Suprapubic skin (tissue), 4 donors: Measurements from ENCODE around the gene RAB3A. TPM values are rescaled to one million over a fixed set of nuclear protein-coding genes. Genes with fewer than 3 reads are reported as not detected.

ENCODE experiments used
- DNase-seq, 2 donors: peaks; one replicate each; pipeline ENCODE4 v3.0.0-alpha.2; 2019; ENCODE audit warnings: low spot score in 2 of 2
- H3K27ac ChIP-seq: fragments of 200-600 bp; sonication (generic); one replicate; pipeline ENCODE4 v1.5.1; 2019
- H3K27me3 ChIP-seq: fragments of 200-600 bp; sonication (generic); one replicate; pipeline ENCODE4 v1.5.1; 2019
- H3K36me3 ChIP-seq: fragments of 200-600 bp; sonication (generic); one replicate; pipeline ENCODE4 v1.5.1; 2019
- H3K4me1 ChIP-seq: fragments of 200-600 bp; sonication (generic); one replicate; pipeline ENCODE4 v1.5.1; 2019
- H3K4me3 ChIP-seq: fragments of 200-600 bp; sonication (generic); one replicate; pipeline ENCODE4 v1.5.1; 2019; ENCODE audit warnings: mild to moderate bottlenecking
- H3K9me3 ChIP-seq: fragments of 200-600 bp; sonication (generic); one replicate; pipeline ENCODE4 v1.5.1; 2019
- EP300 ChIP-seq: sonication (generic); formaldehyde crosslinking; IDR thresholded peaks from one replicate; pipeline ENCODE4 v1.6.1; 2017; ENCODE audit warnings: antibody characterized with exemption
- POLR2A ChIP-seq, 2 donors: fragments of 450-650 bp; IDR thresholded peaks; one replicate each; pipeline ENCODE4 v1.6.1; 2017; ENCODE audit warnings: antibody characterized with exemption in 2 of 2, mild to moderate bottlenecking in 2 of 2, moderate library complexity in 2 of 2
- POLR2AphosphoS5 ChIP-seq, 3 donors: sonication (generic); formaldehyde crosslinking; IDR thresholded peaks; one replicate each; pipeline ENCODE4 v1.6.1; 2017; ENCODE audit warnings: antibody characterized with exemption in 3 of 3
- WGBS: methylation state at CpG from one replicate; pipeline ENCODE4 v1.1.5; 2018; 5-methylcytosine and 5-hydroxymethylcytosine counted together
- total RNA-seq, 4 donors: library from RNA; depleted of rRNA; stranded (reverse); fragments of >200 nt; gene quantifications; one replicate each; pipeline ENCODE4 v1.1.0, GENCODE V29; 2016
- TF ChIP-seq, protein P1 (sequence below), 2 donors: fragments of 200-600 bp in 1 of 2; fragments of 450-650 bp in 1 of 2; sonication (generic) in 1 of 2; IDR thresholded peaks; one replicate each; pipeline ENCODE4 v1.5.1; 2016 to 2019; ENCODE audit warnings: antibody characterized with exemption in 2 of 2, mild to moderate bottlenecking in 1 of 2, moderate library complexity in 1 of 2

Gene RAB3A
- total RNA-seq, 4 donors from 2014 or later: 1.9 to 5.3 (median 1.9) TPM

- DNase-seq: no peak
- 77% methylated on average over 15 of the region's 18 CpGs for WGBS
- no peak overlapping the region for H3K4me3 ChIP-seq
- H3K27ac ChIP-seq: no peak overlapping the region
- H3K36me3 ChIP-seq: no peaks in the 10 kb centered on the region
- peaks cover 32% of the 10 kb centered on the region for H3K4me1 ChIP-seq
- H3K27me3 ChIP-seq: peaks cover 62% of the 10 kb centered on the region
- H3K9me3 ChIP-seq: no peaks in the 10 kb centered on the region
- no peak for TF ChIP-seq POLR2AphosphoS5 (IDR thresholded peaks at IDR 0.05)
These were observed 23.3 kb upstream of the RAB3A start for GRCh38 chr19:18226956-18227780.

DNA sequence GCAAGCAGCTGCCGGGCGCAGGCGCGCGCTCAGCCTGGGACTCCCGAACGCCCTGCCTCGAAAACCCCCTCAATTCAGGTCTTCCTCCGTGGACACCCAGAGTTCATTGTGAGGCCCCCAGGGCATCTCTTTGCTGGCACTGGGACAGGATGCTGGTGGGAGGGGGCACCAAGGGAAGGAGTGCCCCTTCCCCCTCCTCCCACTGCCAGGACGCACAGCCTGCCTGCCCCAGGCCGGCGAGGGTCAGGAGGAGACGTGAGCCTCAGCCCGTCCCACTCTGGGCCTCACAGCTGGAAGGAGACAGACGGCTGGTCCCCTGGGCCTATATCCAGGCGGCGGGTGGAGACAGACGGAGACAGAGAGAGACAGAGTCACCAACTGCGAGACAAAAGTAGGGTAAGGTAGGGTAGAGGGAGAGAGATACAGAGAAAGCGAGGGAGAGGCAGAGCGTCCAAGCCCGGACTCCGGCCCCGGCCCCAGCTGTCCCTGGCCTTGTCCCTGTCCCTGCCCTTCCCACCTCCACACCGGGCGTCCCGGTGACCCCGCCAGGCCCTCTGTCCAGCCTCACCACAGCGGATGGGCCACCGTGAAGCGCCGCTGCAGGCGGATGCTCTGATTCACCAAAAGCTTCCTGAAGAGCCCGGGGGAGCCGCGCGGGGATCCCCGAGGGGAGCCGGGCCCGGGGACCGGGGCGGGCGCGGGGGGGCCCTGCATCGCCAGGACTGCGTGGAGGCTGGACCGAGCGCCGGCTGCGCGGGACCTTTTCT lies 22.0 kb upstream of the RAB3A start, which contains the start of gene PDE4C:
PDE4C (minus strand) TSS at position 737 of the 767 bp plus-strand sequence; CDS start at position 714, 23 bp downstream.
- Histone ChIP-seq H3K9me3 (no peaks in the 10 kb centered on the region), H3K4me1 (peaks cover 27% of the 10 kb centered on the region), H3K4me3 (no peak within 1 kb of the TSS), H3K27me3 (peaks cover 57% of the 10 kb centered on the region), H3K36me3 (no peaks in the 10 kb centered on the region), H3K27ac (no peak within 1 kb of the TSS)
- 2% methylated on average over 24 of the region's 51 CpGs for WGBS
- TF ChIP-seq EP300 (no peak), POLR2AphosphoS5 (IDR thresholded peaks at IDR 0.05) (no peak), POLR2A (IDR thresholded peaks at IDR 0.05) (no peak)
- TF ChIP-seq, protein P1, sequence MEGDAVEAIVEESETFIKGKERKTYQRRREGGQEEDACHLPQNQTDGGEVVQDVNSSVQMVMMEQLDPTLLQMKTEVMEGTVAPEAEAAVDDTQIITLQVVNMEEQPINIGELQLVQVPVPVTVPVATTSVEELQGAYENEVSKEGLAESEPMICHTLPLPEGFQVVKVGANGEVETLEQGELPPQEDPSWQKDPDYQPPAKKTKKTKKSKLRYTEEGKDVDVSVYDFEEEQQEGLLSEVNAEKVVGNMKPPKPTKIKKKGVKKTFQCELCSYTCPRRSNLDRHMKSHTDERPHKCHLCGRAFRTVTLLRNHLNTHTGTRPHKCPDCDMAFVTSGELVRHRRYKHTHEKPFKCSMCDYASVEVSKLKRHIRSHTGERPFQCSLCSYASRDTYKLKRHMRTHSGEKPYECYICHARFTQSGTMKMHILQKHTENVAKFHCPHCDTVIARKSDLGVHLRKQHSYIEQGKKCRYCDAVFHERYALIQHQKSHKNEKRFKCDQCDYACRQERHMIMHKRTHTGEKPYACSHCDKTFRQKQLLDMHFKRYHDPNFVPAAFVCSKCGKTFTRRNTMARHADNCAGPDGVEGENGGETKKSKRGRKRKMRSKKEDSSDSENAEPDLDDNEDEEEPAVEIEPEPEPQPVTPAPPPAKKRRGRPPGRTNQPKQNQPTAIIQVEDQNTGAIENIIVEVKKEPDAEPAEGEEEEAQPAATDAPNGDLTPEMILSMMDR (IDR thresholded peaks at IDR 0.05): no peak
- DNase-seq: no peak

DNA sequence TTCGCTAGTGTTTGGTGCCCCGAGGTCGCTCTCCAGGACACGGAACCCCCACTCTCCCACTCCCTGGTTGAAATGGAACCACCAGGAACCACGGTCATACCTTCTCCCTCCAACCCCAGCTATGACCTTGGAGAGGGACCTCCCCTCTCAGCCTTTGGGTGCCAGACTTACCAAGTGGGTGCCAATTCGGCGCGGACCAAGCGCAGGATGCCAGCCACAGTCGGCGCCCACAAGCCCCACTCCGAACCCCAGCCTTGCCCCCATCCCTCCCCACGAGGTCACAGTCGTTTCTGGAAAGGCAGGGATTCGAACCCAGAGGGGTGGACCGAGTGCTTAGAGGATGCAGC lies 21.5 kb upstream of the RAB3A start:
- no peaks in the 10 kb centered on the region for H3K9me3 ChIP-seq
- 13% methylated on average over 12 of the region's 16 CpGs for WGBS
- no peak for DNase-seq
- no peaks in the 10 kb centered on the region for H3K36me3 ChIP-seq
- no peak for TF ChIP-seq POLR2A (IDR thresholded peaks at IDR 0.05)
- no peak for TF ChIP-seq POLR2AphosphoS5 (IDR thresholded peaks at IDR 0.05)
- no peak for TF ChIP-seq EP300
- TF ChIP-seq, protein P1 (IDR thresholded peaks at IDR 0.05): no peak
- H3K27ac ChIP-seq: no peak overlapping the region
- H3K27me3 ChIP-seq: peaks cover 58% of the 10 kb centered on the region
- H3K4me1 ChIP-seq: peaks cover 29% of the 10 kb centered on the region
- no peak overlapping the region for H3K4me3 ChIP-seq

GRCh38 chr19:18224525-18225354 lies 20.9 kb upstream of the RAB3A start:
- Histone ChIP-seq H3K4me1 (peaks cover 29% of the 10 kb centered on the region), H3K27me3 (peaks cover 60% of the 10 kb centered on the region), H3K4me3 (peak overlapping the region; percentile 42), H3K36me3 (no peaks in the 10 kb centered on the region), H3K9me3 (no peaks in the 10 kb centered on the region), H3K27ac (no peak overlapping the region)
- no peak for TF ChIP-seq POLR2AphosphoS5 (IDR thresholded peaks at IDR 0.05)
- no peak for TF ChIP-seq EP300
- TF ChIP-seq, protein P1 (IDR thresholded peaks at IDR 0.05): no peak
- no peak for TF ChIP-seq POLR2A (IDR thresholded peaks at IDR 0.05)
- WGBS: 3% methylated on average over 36 of the region's 81 CpGs
- peak; percentile 99 for DNase-seq

- H3K27ac ChIP-seq: no peak overlapping the region
- H3K36me3 ChIP-seq: no peaks in the 10 kb centered on the region
- no peaks in the 10 kb centered on the region for H3K9me3 ChIP-seq
- peak overlapping the region; percentile 42 for H3K4me3 ChIP-seq
- WGBS: 9% methylated on average over 33 of the region's 39 CpGs
- DNase-seq: peak in 1 of 2 donors; percentile 78
- peaks cover 56% of the 10 kb centered on the region for H3K27me3 ChIP-seq
- TF ChIP-seq, protein P1 (IDR thresholded peaks at IDR 0.05): no peak
- TF ChIP-seq POLR2AphosphoS5 (IDR thresholded peaks at IDR 0.05): no peak
- no peak for TF ChIP-seq EP300
- no peak for TF ChIP-seq POLR2A (IDR thresholded peaks at IDR 0.05)
- peaks cover 29% of the 10 kb centered on the region for H3K4me1 ChIP-seq
These were observed 20.1 kb upstream of the RAB3A start for GRCh38 chr19:18223860-18224524.
